HL-60 (cell line): ENCODE measurements around the gene LONRF3.

Experiments used
- DNase-seq, 2 experiments: peaks; one replicate each; pipeline ENCODE4 v3.0.0-alpha.2; 2010 to 2020; ENCODE audit warnings: low read depth in 1 of 2, low spot score in 1 of 2
- H3K27ac ChIP-seq: fragments of 250-450 bp; sonication (Bioruptor Pico); replicated peaks from 2 replicates; pipeline ENCODE4 v1.5.1; 2020; ENCODE audit warnings: mild to moderate bottlenecking, moderate library complexity
- H3K27me3 ChIP-seq: fragments of 250-450 bp; sonication (Bioruptor Pico); 2 replicates; pipeline ENCODE4 v1.5.1; 2021; ENCODE audit warnings: mild to moderate bottlenecking, moderate library complexity; ENCODE audit not compliant: insufficient read depth, poor library complexity, severe bottlenecking
- H3K4me3 ChIP-seq: replicated peaks from 2 replicates; pipeline ENCODE4 v1.5.1; 2011; ENCODE audit warnings: mild to moderate bottlenecking, control low read depth, low read length; ENCODE audit not compliant: insufficient read depth
- CTCF ChIP-seq: IDR thresholded peaks from one replicate; pipeline ENCODE4 v1.5.1; 2011; ENCODE audit warnings: low read length, control low read depth, inconsistent platforms; ENCODE audit not compliant: insufficient read depth
- GABPA ChIP-seq: IDR thresholded peaks from 2 replicates; pipeline ENCODE4 v1.6.1; 2012; ENCODE audit warnings: low read depth
- POLR2AphosphoS5 ChIP-seq: IDR thresholded peaks from 2 replicates; pipeline ENCODE4 v1.6.1; 2012; ENCODE audit warnings: low read depth
- REST ChIP-seq: IDR thresholded peaks from 2 replicates; pipeline ENCODE4 v1.6.1; 2012; ENCODE audit warnings: low read depth; ENCODE audit not compliant: insufficient replicate concordance
- SPI1 ChIP-seq: IDR thresholded peaks from 2 replicates; pipeline ENCODE4 v1.6.1; 2012; ENCODE audit warnings: low read depth, mild to moderate bottlenecking, borderline replicate concordance

LONRF3 gene

GRCh38 chrX:119042040-119042439, 67.6 kb downstream of the LONRF3 start:
- Histone ChIP-seq H3K27me3 (no peaks in the 10 kb centered on the region), H3K27ac (no peak overlapping the region), H3K4me3 (no peak overlapping the region)
- DNase-seq = no peak
- TF ChIP-seq CTCF (no peak), REST (no peak), GABPA (no peak), SPI1 (no peak), POLR2AphosphoS5 (no peak)

GRCh38 chrX:119042996-119043395, 68.6 kb downstream of the LONRF3 start:
- Histone ChIP-seq H3K4me3 (no peak overlapping the region), H3K27me3 (no peaks in the 10 kb centered on the region), H3K27ac (no peak overlapping the region)
- DNase-seq = no peak
- TF ChIP-seq CTCF (no peak), POLR2AphosphoS5 (no peak), GABPA (no peak), REST (no peak), SPI1 (no peak)

GRCh38 chrX:119045884-119046283, 71.5 kb downstream of the LONRF3 start:
- DNase-seq = no peak
- no peak overlapping the region for H3K27ac ChIP-seq
- TF ChIP-seq POLR2AphosphoS5 = no peak
- no peak for TF ChIP-seq GABPA
- no peak for TF ChIP-seq CTCF
- no peak for TF ChIP-seq REST
- TF ChIP-seq SPI1 = no peak

More at GRCh38 chrX:119045884-119046283, 71.5 kb downstream of the LONRF3 start:
- no peak overlapping the region for H3K4me3 ChIP-seq
- no peaks in the 10 kb centered on the region for H3K27me3 ChIP-seq
